Peyer's patch (tissue), 4 donors: ENCODE results near the gene CSAD.

Experiments used
- POLR2A ChIP-seq, 2 donors: fragments of 450-650 bp; IDR thresholded peaks; one replicate each; pipeline ENCODE4 v1.5.1; 2017; ENCODE audit warnings: antibody characterized with exemption in 2 of 2, mild to moderate bottlenecking in 2 of 2, moderate library complexity in 2 of 2
- TF ChIP-seq, protein P1 (sequence below), 6 experiments: fragments of 450-650 bp in 4 of 6; fragments of 200-600 bp in 2 of 6; sonication (generic) in 1 of 6; IDR thresholded peaks; one replicate each; pipeline ENCODE4 v1.5.1; 2017 to 2019; ENCODE audit warnings: antibody characterized with exemption in 6 of 6, mild to moderate bottlenecking in 3 of 6, moderate library complexity in 1 of 6

DNA sequence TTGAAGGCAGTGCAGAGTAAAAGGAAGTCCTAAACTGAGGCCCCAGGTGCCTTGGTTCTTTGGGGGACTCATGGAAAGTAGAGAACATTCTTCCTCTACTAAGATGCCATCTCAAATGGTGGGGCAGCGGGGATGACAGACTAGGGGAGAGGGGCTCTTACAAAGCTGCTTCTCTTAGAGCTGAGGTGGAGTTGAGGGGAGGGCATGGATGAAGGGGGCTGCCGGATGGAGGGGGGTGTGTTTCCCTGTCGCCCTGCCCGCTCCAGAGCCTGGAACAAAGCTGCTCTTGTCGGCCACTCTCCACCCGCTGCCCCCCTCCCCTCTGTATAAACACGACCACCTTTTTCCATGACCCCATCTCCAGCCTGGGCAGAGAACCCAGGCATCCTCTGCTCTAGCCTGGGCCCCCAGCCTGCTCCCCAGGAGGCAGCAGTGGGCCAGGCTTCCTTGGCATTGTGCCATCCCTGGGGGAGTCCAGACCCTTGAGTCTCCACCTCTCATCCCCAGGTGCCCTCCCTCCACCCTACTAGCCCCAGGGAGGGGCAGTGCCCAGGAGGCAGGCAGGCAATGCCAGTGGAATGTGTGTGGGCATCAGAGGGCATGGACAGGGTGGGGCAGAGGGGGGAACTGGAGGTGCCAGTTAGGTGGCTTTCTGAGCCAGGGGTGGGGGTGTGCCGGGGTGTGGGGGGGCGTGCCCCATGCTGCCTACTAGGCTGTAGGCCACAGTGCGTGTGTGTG lies 49.6 kb upstream of the CSAD start:
- TF ChIP-seq, protein P1, sequence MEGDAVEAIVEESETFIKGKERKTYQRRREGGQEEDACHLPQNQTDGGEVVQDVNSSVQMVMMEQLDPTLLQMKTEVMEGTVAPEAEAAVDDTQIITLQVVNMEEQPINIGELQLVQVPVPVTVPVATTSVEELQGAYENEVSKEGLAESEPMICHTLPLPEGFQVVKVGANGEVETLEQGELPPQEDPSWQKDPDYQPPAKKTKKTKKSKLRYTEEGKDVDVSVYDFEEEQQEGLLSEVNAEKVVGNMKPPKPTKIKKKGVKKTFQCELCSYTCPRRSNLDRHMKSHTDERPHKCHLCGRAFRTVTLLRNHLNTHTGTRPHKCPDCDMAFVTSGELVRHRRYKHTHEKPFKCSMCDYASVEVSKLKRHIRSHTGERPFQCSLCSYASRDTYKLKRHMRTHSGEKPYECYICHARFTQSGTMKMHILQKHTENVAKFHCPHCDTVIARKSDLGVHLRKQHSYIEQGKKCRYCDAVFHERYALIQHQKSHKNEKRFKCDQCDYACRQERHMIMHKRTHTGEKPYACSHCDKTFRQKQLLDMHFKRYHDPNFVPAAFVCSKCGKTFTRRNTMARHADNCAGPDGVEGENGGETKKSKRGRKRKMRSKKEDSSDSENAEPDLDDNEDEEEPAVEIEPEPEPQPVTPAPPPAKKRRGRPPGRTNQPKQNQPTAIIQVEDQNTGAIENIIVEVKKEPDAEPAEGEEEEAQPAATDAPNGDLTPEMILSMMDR (IDR thresholded peaks at IDR 0.05), result no peak
- TF ChIP-seq POLR2A (IDR thresholded peaks at IDR 0.05), result no peak
